H1 (cell line): Measurements from ENCODE around the gene ERLEC1. TPM values are rescaled to one million over a fixed set of nuclear protein-coding genes. Genes with fewer than 3 reads are reported as not detected.

Source experiments
- RFX5 ChIP-seq: IDR thresholded peaks from 2 replicates; pipeline ENCODE4 v1.6.1; 2011; ENCODE audit warnings: low read depth, low read length, improper control_type of control experiment, borderline replicate concordance
- YY1 ChIP-seq: IDR thresholded peaks from 2 replicates; pipeline ENCODE4 v1.6.1; 2011; ENCODE audit warnings: low read depth, mild to moderate bottlenecking, low read length
- polyA plus RNA-seq, 7 experiments: library from polyadenylated mRNA; depleted of rRNA in 3 of 7; stranded (reverse) in 5 of 7; unstranded in 2 of 7; fragments of >200 nt in 5 of 7; fragments of 200-250 nt in 2 of 7; gene quantifications; 1 replicate in 5 of 7; 2 replicates in 1 of 7; 4 replicates in 1 of 7; pipeline versions ENCODE4 v1.2.1 to v1.2.3, GENCODE V29; 2011 to 2013; ENCODE audit warnings: missing spikeins in 2 of 7, mixed read lengths in 2 of 7
- total RNA-seq: library from RNA; stranded (reverse); fragmentation: NEBNext Ultra II Directional; extraction: Animal tissue kit (Norgen Biotek cat#: 25700); gene quantifications from 2 replicates; pipeline ENCODE4 v1.2.1, GENCODE V29; 2021

The ERLEC1 gene
- total and polyA plus RNA-seq, 2 of the 8 experiments (the other 6 are each of a cell fraction or from before 2014, with no cell fraction given): 12.9 to 26.7 TPM

GRCh38 chr2:53786705-53787613 is at the start of gene ERLEC1, which contains the start of gene ASB3 (continued):
- TF ChIP-seq YY1 (peak; percentile 74), RFX5 (no peak)
- TF ChIP-seq, all 59 proteins: peak for 23
